Activated CD8-positive, alpha-beta memory T cell treated with anti-CD3 and anti-CD28 coated beads for 36 hours (primary cell): ENCODE measurements around the gene SASS6. TPM values are rescaled to one million over a fixed set of nuclear protein-coding genes. Genes with fewer than 3 reads are reported as not detected.

Experiments
- CTCF ChIA-PET: fragments of 350-600 bp; sonication (Branson Sonifier 250); formaldehyde crosslinking; loops from one replicate; lab custom pipeline; 2021; ENCODE audit warnings: antibody characterized with exemption; lab: Charles Lee
- POLR2A ChIA-PET: fragments of 350-600 bp; sonication (Branson Sonifier 250); formaldehyde crosslinking; loops from one replicate; lab custom pipeline; 2021; ENCODE audit warnings: antibody characterized with exemption; lab: Charles Lee
- total RNA-seq, 2 experiments: library from RNA; stranded (reverse); gene quantifications; one replicate each; pipeline ENCODE4 v1.2.3, GENCODE V29; 2021

SASS6 gene
- total RNA-seq, 2 experiments from 2014 or later = 13.5 to 14.4 TPM

DNA sequence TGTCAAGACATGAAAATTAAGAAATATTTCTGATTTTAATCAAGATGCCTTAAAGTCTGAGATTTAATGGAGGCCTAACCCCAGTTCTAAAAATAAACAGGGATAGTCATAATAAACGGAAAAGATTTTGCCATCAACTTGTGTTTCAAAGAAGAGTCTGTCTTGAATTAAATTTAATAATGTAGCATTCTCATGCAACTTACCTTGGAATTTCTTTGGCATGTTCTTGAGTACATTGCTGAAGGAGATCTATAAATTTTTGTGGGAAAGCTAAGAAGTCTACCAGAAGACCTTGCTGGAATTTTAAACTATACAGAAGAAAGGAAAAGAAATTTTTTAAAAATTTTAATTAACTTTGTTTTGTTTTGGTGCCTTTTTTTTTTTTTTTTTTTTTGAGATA is 10.6 kb downstream of the SASS6 start:
- ChIA-PET CTCF (no interaction called here), POLR2A (no interaction called here)

DNA sequence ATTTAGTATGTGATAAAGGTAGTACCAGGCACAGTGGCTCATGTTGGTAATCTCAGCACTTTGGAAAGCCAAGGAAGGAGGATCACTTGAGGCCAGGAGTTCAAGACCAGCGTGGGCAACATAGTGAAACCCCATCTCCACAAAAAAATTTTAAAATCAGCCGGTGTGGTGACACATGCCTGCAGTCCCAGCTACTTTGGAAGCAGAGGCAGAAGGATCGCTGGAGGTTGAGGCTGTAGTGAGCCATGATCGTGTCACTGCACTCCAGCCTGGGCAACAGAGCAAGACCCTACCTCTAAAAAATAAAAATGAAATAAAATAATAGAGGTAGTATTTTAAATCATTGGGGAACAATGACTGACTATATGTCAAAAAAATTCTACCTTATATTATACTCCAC is 17.2 kb downstream of the SASS6 start:
- ChIA-PET CTCF (no interaction called here), POLR2A (no interaction called here)

DNA sequence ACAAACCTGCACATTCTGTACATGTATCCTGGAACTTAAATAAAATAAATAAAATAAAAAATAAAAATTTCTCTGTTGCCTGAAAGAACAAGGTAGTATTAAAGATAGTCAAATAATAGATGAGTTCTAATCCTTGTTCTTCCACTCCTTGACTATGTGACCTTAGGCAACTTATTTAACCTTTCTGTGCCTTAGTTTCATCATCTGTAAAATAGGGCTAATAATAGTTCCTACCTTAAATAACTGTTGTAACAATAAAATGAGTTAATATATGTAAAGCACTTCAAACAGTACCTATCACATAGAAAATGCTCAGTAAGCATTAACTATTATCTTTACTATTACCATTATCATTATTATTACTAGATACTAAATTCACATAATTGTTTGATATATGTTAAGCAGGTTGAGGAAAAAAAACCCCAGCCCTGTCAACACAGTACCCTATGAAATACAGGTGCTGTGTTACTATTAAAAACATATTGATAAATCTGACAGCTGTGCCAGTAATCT is 23.1 kb downstream of the SASS6 start:
- ChIA-PET CTCF (no interaction called here), POLR2A (no interaction called here)

DNA sequence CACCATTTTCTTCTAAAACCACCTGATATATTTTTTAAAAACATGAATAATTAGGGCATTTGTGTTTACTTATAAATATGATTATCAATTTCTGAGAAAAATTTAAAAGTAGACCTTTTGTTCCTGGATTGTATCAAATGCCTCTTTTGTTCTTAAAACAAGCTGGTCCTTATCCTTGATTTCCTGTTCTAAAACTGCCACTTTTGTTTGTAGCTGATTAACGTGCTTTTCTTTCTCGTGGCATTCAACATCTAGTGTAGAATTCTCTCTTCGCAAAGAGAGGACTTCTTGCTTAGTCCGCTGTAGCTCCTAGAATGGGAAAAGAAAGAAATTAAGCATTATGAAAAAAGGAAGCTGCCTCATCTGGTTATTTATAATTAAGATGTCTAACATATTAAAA is 25.0 kb downstream of the SASS6 start:
- ChIA-PET POLR2A (no interaction called here), CTCF (no interaction called here)

DNA sequence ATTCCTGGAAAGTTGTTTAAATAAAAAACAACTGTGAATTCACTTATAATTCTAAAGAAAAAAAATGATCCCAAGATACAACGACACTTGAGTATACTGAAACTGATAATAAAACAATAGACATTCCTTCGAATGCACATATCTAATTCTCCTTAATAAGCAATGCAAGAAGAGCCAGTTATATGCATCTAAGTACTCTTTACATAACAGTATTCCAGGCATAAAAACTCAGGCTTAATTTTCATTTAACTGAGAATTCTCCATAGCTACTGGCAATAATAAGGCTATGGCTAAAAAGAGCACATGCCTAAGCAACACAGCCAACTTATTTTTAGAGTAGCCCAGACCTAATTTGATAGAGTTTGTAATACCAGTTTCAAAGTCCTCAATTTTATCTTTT is 31.2 kb downstream of the SASS6 start:
- POLR2A ChIA-PET = no interaction called here

DNA sequence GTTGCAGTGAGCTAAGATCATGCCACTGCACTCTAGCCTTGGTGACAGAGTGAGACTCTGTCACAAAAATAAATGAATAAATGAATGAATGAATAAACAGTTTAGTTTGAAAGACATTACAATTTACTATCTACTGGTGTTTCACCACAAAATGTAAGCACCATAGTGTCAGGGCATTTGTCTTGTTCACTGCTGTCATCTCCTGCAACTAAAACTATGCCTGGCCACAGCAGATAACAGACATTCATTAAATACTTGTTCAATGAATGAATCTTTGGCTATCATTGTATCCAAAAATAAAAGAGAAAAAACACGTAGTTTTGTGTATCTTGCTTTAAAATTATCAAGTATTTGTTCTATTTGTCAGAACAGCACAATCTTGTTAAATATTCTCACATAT is 32.5 kb downstream of the SASS6 start:
- ChIA-PET POLR2A (no interaction called here), CTCF (no interaction called here)

More for the DNA sequence above, 31.2 kb downstream of the SASS6 start:
- CTCF ChIA-PET = no interaction called here

DNA sequence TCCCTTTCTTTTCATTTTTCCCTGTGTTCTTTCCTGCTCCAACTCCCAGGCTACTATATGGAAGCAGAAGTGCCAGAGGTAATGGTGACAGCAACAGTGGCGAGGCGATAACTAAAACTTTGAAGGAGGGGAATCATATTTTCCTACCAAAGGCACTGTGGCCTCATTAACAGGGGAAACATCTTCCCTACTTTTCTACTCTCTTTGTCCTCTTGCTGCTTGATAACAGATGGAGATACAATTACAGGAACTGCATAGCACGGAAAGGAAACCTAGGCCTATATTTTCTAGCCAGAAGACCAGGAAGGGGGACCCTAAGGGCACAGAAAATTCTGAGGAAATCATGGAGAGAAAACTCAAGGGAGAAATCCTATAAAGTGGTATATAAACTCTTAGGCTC is 42.3 kb downstream of the SASS6 start:
- ChIA-PET CTCF (no interaction called here), POLR2A (no interaction called here)

DNA sequence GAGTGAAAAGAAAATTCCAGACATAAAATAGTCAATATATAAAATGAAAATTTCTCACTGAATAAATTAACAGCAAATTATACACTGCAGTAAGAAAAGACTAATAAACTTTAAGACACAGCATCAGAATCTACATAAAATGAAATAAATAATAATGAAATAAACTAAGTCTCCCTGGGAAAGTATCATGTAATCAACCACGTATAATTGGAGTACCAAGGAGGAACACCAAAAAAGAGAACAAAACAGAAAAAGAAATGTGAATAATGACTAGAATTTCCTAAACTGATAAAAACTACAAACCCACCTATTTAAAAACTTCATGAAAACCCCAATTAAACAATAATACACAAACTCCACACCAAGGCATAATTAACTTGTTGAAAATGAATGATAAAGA is 43.6 kb downstream of the SASS6 start:
- POLR2A ChIA-PET = no interaction called here
- CTCF ChIA-PET = no interaction called here

DNA sequence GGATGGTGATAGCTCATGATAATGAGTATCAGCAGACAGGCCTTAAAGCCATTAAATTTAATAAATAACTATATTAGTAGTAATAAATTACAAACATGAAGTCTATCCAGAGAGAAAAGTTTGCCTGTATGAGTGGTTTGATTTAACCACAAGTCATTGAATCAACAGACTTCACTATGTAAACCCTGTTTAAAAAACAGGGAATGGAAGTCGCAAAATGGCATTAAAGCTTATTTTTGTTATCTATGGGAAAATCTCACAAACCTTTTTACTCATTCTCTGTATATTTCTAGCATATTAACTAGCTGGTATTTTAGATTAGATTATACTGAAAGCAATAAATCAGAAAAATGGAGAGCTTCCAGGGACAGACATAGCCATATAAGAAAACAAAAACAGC is 45.3 kb downstream of the SASS6 start:
- POLR2A ChIA-PET = no interaction called here
- CTCF ChIA-PET = no interaction called here

DNA sequence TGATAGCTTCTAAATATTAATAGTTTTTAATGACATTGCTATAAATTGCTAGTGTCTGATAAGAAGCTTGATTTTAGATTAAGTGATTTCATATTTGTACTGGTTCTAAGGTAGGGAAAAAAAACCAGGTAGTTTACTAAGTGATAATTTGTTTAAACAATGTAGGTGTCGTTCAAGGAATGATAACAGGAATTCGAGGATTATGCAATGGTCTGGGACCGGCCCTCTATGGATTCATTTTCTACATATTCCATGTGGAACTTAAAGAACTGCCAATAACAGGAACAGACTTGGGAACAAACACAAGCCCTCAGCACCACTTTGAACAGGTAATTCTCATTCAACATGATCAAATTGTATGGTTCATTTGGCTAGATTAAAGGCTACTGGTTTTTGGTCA is 52.4 kb downstream of the SASS6 start:
- CTCF ChIA-PET = no interaction called here
- POLR2A ChIA-PET = no interaction called here

DNA sequence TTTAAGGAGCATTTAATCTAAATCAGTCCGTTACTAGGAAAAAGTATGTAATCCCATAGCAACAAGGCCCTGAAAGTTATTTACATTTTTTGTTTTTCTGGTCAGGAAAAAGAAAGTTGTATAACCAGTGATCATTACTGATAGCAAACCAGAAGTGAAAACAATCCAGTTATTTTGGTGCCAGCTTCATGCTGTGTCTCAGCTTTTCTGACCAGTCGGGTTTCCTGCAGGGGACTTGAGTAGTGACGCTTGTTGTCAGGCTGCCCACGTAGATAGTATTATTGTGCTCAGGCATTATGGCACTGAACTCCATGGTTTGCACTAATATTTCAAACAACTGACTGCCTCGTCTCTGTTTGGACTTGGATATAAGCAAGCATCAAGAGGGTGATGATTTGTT is 55.2 kb downstream of the SASS6 start:
- POLR2A ChIA-PET = no interaction called here
- CTCF ChIA-PET = no interaction called here

DNA sequence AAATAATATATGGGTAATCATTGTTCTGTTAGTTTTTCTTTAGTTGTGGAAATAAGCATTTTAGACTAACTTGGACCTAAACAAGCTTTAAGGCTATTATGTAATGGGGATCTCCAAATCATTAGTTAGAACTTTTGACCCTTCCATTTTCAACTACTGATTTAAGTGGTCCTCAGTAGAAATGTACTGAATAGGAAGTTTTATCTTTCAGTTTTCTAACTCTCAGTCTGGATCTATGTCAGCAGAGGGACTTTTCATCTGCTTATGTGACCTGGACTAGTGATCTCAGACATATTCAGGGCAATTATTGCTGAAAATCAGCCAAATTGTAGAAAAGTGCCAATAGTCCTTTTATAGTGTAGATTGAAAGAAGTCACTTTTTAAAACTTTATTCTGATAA is 56.0 kb downstream of the SASS6 start:
- ChIA-PET POLR2A (no interaction called here), CTCF (no interaction called here)

DNA sequence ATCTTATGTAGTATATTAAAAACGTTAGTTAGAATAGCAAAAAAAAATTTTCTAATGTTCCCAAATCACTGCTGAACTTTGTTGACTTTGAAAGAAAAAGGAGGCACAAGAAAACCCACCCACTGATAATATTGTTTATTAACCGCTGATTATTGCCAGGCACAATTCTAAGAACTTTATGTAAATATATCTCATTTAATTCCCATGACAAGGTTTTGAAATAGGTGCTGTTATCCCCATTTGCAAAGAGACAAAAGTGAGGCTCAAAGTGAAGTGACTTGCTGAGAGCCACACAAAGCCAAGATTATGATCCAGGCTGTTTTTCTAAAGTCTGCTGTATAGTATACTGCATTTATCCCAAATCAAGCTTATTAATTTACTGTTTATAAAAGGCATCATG is 56.4 kb downstream of the SASS6 start:
- CTCF ChIA-PET = no interaction called here
- POLR2A ChIA-PET = no interaction called here

DNA sequence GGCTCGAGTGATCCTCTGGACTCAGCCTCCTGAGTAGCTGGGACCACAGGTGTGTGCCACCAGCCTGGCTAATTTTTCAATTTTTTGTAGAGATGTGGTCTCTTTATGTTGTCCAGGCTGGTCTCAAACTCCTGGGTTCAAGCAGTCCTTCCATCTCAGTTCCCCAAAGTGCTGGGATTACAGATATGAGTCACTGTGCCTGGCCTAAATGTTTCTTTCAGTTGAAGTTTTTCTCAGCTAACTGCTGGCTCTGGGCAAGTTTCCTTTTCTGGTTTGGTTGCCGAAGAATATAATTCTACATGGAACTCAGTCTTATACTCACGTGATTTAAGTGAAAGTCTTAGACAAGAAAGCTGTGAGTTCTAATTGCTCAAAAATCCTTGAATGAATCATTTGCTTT is 57.0 kb downstream of the SASS6 start:
- CTCF ChIA-PET = no interaction called here
- POLR2A ChIA-PET = no interaction called here

DNA sequence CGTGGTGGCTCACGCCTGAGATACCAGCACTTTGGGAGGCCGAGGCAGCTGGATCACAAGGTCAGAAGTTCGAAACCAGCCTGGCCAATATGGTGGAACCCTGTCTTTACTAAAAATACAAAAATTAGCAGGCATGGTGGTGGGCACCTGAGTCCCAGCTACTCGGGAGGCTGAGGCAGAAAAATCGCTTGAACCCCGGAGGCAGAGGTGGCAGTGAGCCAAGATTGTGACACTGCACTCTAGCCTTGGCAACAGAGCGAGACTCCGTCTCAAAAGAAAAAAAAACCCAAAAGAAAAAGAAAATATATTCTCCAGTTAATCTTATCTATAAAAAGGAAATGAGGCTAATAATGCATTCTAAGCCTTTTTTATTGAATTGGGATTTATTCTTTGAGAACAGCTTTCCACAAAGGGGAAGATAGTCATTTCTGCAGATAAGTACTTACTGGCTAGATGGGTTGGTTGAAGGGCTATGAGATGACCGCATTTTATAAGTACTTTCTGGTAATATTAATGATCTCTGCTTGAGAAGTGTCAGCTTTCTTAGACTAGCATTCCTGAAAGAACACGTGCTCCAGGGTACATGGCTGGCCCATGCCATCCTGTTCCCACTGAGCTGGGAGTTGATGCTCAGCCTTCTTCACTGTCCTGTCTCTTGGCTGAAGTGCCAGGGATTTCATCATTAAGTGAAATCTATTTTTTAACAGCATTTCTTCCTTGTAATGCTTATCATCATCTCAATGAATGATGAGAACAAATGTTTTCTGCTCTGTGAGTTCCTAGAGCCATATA is 57.9 kb downstream of the SASS6 start:
- CTCF ChIA-PET = no interaction called here
- POLR2A ChIA-PET = no interaction called here

DNA sequence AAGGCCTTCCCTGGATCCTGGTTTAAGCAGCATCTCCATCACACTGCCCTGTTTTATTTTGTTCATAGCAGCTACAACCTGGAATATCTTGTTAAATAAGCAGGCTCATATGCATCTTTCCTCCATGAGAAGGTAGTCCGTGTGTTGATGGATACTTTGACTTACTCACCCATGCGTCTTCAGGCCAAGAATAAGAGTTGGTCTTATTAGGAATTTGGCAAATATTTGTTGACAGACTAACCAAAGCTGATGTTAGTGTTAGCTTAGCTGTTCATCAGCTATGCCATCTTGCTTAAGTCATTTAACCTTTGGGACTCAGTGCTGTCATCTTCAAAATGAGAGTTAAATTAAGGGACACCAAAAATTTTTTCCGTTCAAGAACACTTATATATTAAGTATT is 59.2 kb downstream of the SASS6 start:
- POLR2A ChIA-PET = no interaction called here
- CTCF ChIA-PET = no interaction called here

DNA sequence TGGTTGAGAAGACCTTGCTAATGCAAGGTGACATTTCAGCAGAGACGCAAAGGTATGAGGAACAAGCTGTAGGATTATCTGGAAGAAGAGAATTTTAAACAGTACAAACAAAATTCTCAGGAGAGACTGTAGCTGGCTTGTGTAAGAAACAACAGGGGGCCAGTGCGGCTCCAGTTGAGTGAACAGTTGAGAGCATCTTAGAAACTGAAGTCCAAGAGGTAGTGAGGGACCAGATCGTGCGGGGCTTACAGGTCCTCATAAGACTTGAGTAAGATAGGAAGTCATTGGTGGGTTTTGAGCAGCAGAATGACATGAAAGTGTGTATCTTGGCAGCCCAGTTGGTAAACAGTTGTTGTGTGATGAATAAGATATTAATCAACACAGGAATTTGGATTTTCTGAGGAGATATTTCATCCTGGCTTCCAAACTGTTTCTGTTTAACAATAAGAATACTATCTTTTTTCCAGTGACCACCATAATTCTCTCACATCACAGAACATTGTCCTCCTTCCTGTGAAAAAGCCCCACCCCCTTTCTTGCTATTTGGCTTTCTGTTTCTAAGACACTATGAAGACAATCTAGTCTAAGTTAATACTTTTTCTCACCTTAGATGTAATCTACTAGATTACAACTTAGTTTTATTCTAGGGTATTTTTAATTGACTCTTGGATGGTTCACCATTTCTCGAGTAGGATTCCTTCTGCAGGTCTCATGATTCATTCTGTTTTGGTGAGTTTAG is 62.4 kb downstream of the SASS6 start:
- CTCF ChIA-PET = no interaction called here
- POLR2A ChIA-PET = no interaction called here

DNA sequence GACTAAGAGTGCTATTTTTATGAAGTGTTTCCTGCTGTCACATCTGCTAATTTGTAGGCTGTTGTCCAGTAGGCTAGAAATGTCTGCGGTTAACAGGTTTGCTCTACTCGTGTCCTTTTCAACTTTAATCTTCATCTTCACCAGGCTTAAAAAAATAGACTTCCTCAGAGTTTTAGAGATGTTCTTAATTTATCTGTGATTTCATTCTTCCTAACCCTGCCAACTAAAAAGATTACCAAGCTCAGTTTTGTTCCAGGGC is 66.8 kb downstream of the SASS6 start:
- ChIA-PET POLR2A (no interaction called here), CTCF (no interaction called here)

DNA sequence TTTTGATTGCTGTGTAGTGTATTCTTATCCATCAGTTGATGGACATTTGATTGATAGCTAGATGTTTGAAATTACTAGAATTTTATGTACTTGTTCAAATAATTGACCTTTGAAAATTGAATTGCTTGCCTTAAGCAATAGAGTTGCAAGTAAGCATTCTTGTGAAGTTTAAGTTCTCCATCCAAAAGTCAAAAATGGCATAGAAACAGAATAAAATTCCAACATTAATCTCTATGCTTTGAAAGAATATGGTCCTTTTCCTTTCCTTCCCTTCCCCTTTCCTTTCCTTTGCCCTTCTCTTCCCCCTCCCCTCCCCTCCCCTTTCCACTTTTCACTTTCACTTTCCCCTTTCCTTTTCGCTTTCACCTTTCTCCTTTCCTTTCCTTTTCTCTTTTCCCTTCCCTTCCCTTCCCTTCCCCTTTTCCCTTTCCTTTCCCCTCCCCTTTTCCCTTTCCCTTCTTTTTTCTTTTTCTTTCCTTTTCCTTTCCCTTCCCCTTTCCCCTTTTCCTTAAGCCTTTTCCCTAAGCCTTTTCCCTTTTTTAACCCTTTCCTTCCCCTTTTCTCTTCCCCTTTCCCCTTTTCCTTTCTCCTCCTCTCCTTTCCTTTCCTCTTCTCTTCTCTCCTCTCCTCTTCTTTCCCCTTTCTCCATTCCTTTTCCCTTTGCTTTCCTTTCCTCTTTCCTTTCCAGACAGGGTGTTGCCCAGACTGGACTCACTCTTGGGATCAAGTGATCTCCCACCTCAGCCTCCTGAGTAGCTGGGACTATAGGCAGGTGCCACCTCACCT is 67.4 kb downstream of the SASS6 start:
- CTCF ChIA-PET = no interaction called here
- POLR2A ChIA-PET = no interaction called here

DNA sequence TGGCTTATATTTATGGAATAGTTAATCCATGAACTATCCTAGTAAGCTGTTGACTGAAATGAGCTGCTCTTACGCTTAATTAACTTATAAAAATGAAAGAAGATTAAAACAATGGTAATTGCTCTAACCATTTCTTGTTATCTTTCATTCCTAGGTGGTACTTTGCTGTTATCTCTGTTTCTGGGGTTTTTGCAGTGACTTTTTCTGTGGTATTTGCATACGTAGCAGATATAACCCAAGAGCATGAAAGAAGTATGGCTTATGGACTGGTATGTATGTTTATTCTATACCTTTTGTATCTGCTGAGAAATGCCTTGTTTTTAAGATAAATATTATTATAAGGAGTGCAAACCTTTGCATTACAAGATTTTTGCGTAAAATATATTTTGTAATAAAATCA is 71.0 kb downstream of the SASS6 start:
- POLR2A ChIA-PET = interaction anchor here (0.5 kb wide), 1 partner anchor 24 kb away, joined by 6 read pairs; a partner anchor contains a TSS
- CTCF ChIA-PET = interaction anchor here (1.4 kb wide), 1 partner anchor 13 kb away, joined by 3 read pairs; no protein-coding TSS in a partner anchor
